D721Med (cell line): Measurements from ENCODE around the gene FKBP1A.

Source experiments
- DNase-seq: peaks from one replicate; pipeline ENCODE4 v3.0.0; 2011; ENCODE audit warnings: low spot score; ENCODE audit not compliant: insufficient read length
- FAIRE-seq: peaks from 2 replicates; lab custom pipeline; 2011; peaks lifted over from hg19 to GRCh38; lab: Jason Lieb, UNC
- TF ChIP-seq, protein P1 (sequence below): IDR thresholded peaks from 2 replicates; pipeline ENCODE4 v1.5.1; 2012; ENCODE audit warnings: mild to moderate bottlenecking, control low read depth; ENCODE audit not compliant: insufficient read depth; ENCODE audit errors: missing control alignments

The FKBP1A gene

GRCh38 chr20:1377341-1377871, 15.4 kb downstream of the FKBP1A start:
- TF ChIP-seq, protein P1, sequence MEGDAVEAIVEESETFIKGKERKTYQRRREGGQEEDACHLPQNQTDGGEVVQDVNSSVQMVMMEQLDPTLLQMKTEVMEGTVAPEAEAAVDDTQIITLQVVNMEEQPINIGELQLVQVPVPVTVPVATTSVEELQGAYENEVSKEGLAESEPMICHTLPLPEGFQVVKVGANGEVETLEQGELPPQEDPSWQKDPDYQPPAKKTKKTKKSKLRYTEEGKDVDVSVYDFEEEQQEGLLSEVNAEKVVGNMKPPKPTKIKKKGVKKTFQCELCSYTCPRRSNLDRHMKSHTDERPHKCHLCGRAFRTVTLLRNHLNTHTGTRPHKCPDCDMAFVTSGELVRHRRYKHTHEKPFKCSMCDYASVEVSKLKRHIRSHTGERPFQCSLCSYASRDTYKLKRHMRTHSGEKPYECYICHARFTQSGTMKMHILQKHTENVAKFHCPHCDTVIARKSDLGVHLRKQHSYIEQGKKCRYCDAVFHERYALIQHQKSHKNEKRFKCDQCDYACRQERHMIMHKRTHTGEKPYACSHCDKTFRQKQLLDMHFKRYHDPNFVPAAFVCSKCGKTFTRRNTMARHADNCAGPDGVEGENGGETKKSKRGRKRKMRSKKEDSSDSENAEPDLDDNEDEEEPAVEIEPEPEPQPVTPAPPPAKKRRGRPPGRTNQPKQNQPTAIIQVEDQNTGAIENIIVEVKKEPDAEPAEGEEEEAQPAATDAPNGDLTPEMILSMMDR: no peak
- no peak for DNase-seq
- no peak for FAIRE-seq

DNA sequence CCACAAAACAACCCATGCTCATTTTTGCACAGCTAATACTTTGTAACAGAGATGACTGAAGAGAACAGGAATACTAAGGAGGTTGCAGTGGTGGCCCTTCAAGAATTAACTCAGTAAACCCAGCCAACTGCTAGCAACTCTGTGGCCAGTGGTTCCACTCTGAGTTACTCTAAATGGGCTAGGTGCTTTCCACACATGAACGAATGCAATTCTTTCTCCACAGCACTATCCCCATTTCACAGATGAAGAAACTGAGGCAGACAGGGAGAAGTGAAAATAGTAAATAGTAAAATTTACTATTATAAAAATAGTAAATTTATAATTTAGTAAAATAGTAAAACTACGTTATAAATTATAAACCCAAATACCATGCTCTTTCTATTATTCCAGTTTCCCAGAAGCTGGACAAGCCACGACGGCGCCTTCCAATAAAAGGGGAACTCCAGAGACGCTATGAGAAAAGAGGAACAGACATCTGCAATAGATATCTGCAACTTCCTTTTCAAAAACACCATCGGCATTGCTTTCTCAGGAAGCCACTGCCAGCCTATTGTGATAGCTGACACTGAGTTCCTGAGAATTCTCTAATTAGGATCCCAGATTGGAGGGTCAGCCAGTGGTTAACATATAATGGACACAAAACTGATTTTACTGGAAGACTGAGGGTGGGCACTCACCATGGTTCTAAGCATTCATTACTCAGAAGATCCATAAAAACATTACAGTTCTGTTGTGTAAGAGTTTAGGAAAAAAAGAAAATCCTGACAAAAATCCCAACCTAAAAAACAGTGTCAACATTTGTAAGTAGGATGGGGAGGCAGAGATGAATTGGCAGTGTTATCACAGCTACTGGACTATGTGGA, 16.2 kb downstream of the FKBP1A start:
- no peak for FAIRE-seq
- DNase-seq: no peak
- TF ChIP-seq, protein P1: no peak

DNA sequence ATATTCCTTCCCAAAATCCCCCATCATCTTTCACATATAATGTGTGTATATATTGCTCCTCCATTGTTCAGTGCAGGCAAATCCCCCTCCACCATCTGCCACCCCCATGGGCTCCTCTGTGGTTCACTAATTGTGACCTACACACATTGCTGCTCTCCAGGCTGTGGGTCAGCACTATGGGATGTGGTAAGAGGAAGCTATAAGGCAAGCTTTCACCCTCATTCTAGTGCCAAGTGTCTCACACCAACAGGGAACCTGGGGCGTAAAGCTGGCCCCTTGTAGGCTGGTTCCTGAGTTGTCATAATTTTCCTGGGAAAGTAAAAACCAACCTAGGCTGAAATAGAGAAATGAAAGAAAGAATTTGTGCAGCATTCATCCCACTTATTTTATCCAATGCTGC, 16.8 kb downstream of the FKBP1A start:
- no peak for DNase-seq
- FAIRE-seq: no peak
- TF ChIP-seq, protein P1: no peak

DNA sequence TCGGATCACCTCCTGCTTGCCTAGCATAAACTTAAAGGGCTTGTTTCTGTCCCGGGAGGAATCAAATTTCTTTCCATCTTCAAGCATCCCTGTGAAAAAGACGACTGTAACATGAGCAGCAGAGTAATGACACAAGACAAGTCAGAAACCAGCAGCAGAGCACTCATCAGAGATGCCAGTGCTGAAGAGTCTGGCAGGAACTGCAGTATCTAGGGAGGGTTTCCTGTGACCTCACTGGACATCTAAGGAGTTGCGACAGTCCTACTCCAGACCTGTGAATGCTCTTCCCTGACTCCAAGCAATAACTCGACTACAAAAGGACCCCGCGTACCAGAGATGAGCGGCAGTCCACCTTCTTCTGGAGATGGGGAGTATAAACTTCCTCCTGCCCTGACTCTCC, 17.3 kb downstream of the FKBP1A start:
- FAIRE-seq: no peak
- no peak for DNase-seq
- TF ChIP-seq, protein P1: no peak

DNA sequence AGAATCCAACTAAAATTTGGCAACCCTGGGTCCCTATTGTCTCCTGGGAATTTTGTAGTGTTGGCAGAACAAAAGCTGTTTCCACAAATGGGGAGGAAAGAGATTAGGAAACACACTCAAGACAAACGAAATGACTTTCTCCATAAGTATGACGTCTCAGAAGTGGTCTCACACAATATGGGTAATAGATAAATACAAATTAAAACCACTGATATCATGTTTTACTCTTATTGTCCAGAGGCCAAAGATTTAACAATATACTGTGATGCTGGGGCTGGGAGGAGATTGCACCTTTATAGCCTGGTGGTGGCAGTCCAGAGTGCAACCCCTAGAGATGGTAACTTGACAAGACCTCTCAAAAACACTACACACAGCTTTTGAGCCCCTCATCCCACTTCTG, 18.6 kb downstream of the FKBP1A start:
- TF ChIP-seq, protein P1: no peak
- no peak for FAIRE-seq
- DNase-seq: no peak

- no peak for FAIRE-seq
- TF ChIP-seq, protein P1: no peak
- no peak for DNase-seq
Measured at GRCh38 chr20:1373614-1374013, 19.2 kb downstream of the FKBP1A start.

DNA sequence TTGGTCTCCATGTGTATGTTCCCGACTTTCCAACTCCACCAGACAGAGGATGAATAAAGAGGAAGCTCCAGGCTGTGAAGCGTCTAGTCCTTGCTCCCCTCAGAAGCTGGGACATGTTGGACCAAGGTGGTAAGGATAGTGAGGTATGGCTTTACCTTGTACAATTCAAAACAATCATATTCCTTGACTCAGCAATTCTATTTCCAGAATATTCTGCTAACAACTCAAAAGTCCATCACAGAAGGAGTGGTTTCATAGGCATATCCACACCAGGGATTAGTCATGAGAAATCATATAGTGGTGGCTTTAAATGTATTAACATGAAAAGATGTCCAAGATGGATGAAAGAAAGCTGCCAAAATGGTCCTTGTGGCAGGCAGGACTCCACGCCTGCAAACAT, 19.8 kb downstream of the FKBP1A start:
- DNase-seq: no peak
- TF ChIP-seq, protein P1: no peak
- no peak for FAIRE-seq
